ENCODE results near the gene ETS1.

Gene ETS1

GRCh38 chr11:128434411-128434810 lies 152.9 kb downstream of the ETS1 start:
- DNase-seq (ENCODE audit: low read depth), result no peak

GRCh38 chr11:128432926-128433325 lies 154.4 kb downstream of the ETS1 start:
- no peak for DNase-seq (ENCODE audit: low read depth)

- DNase-seq (ENCODE audit: low read depth), result no peak
Measured at GRCh38 chr11:128431931-128432330, 155.4 kb downstream of the ETS1 start.

- no peak for DNase-seq (ENCODE audit: low read depth)
Measured at GRCh38 chr11:128428935-128429334, 158.4 kb downstream of the ETS1 start.

GRCh38 chr11:128424851-128425285 lies 162.5 kb downstream of the ETS1 start:
- no peak for DNase-seq (ENCODE audit: low read depth)

GRCh38 chr11:128424271-128424711 lies 163.1 kb downstream of the ETS1 start:
- peak; percentile 31 for DNase-seq (ENCODE audit: low read depth)

- DNase-seq (ENCODE audit: low read depth), result no peak
Measured at GRCh38 chr11:128422576-128423370, 164.6 kb downstream of the ETS1 start.

- peak; percentile 74 for DNase-seq (ENCODE audit: low read depth)
Measured at GRCh38 chr11:128421577-128422330, 165.6 kb downstream of the ETS1 start.

GRCh38 chr11:128420951-128421350 lies 166.4 kb downstream of the ETS1 start:
- DNase-seq (ENCODE audit: low read depth), result peak; percentile 100

GRCh38 chr11:128420265-128420664 lies 167.1 kb downstream of the ETS1 start:
- peak; percentile 31 for DNase-seq (ENCODE audit: low read depth)

- no peak for DNase-seq (ENCODE audit: low read depth)
Measured at GRCh38 chr11:128419012-128419767, 168.2 kb downstream of the ETS1 start.

GRCh38 chr11:128417607-128418324 lies 169.6 kb downstream of the ETS1 start:
- DNase-seq (ENCODE audit: low read depth), result peak; percentile 95

GRCh38 chr11:128416976-128417375 lies 170.4 kb downstream of the ETS1 start:
- DNase-seq (ENCODE audit: low read depth), result no peak

GRCh38 chr11:128415539-128415938 lies 171.8 kb downstream of the ETS1 start:
- peak; percentile 81 for DNase-seq (ENCODE audit: low read depth)

- DNase-seq (ENCODE audit: low read depth), result peak; percentile 40
Measured at GRCh38 chr11:128412847-128413791, 174.2 kb downstream of the ETS1 start.

GRCh38 chr11:128411812-128412211 lies 175.5 kb downstream of the ETS1 start:
- DNase-seq (ENCODE audit: low read depth), result no peak

- DNase-seq (ENCODE audit: low read depth), result no peak
Measured at GRCh38 chr11:128411150-128411549, 176.2 kb downstream of the ETS1 start.

- DNase-seq (ENCODE audit: low read depth), result peak; percentile 89
Measured at GRCh38 chr11:128409476-128409875, 177.9 kb downstream of the ETS1 start.

All from iris pigment epithelial cell (primary cell).